NCI-H1048 (cell line): Measurements from ENCODE around the gene LRTM2.
"Not testable (repeated sequence)": the region's sequence is repeated elsewhere in the genome, so short reads cannot be mapped to it uniquely, and the experiment has no call there.

Experiments used
- DNase-seq: peaks from one replicate; lab custom pipeline; 2025; lab: John Stamatoyannopoulos, UW

LRTM2 gene

GRCh38 chr12:1811281-1811947 is 9.0 kb upstream of the LRTM2 start:
- DNase-seq = no peak

- no peak for DNase-seq
Observed at GRCh38 chr12:1811948-1812291, 8.4 kb upstream of the LRTM2 start.

- DNase-seq = no peak
Observed at GRCh38 chr12:1812650-1813302, 7.6 kb upstream of the LRTM2 start.

- no peak for DNase-seq
Observed at GRCh38 chr12:1814266-1814665, 6.1 kb upstream of the LRTM2 start.

GRCh38 chr12:1815108-1815507 is 5.3 kb upstream of the LRTM2 start:
- DNase-seq = no peak

- no peak for DNase-seq
Observed at GRCh38 chr12:1815814-1816729, 4.3 kb upstream of the LRTM2 start.

- no peak for DNase-seq
Observed at GRCh38 chr12:1816730-1817348, 3.5 kb upstream of the LRTM2 start.

GRCh38 chr12:1817928-1818327 is 2.4 kb upstream of the LRTM2 start:
- DNase-seq = not testable (repeated sequence)

- DNase-seq = no peak
Observed at GRCh38 chr12:1819050-1819449, 1.3 kb upstream of the LRTM2 start.

- DNase-seq = no peak
Observed at GRCh38 chr12:1819571-1819970, 794 bp upstream of the LRTM2 start.

- no peak for DNase-seq
Observed at GRCh38 chr12:1820896-1821291, 529 bp downstream of the LRTM2 start.

GRCh38 chr12:1821805-1822204 is 1.4 kb downstream of the LRTM2 start:
- DNase-seq = no peak

- no peak for DNase-seq
Observed at GRCh38 chr12:1822699-1823098, 2.3 kb downstream of the LRTM2 start.

- DNase-seq = no peak
Observed at GRCh38 chr12:1823237-1823636, 2.9 kb downstream of the LRTM2 start.

- DNase-seq = no peak
Observed at GRCh38 chr12:1825382-1826102, 5.2 kb downstream of the LRTM2 start.

- no peak for DNase-seq
Observed at GRCh38 chr12:1826401-1826800, 6.0 kb downstream of the LRTM2 start.

GRCh38 chr12:1826867-1827705 is 6.7 kb downstream of the LRTM2 start:
- no peak for DNase-seq

GRCh38 chr12:1827826-1828805 is 7.8 kb downstream of the LRTM2 start:
- DNase-seq = no peak

- no peak for DNase-seq
Observed at GRCh38 chr12:1828856-1829255, 8.5 kb downstream of the LRTM2 start.
